MM.1S (cell line): ENCODE data around the gene ADCY4.

Experiments used
- CTCF ChIP-seq: fragments of 300-600 bp; sonication (generic); IDR thresholded peaks from 2 replicates; pipeline ENCODE4 v1.5.1; 2016; ENCODE audit warnings: antibody characterized with exemption, low read length, mixed read lengths
- EZH2 ChIP-seq: fragments of 300-600 bp; sonication (generic); optimal IDR thresholded peaks from 2 replicates; pipeline ENCODE3; 2017; ENCODE audit warnings: low read depth, mild to moderate bottlenecking, antibody characterized with exemption, low read length, mixed read lengths
- EZH2phosphoT487 ChIP-seq: fragments of 300-600 bp; sonication (generic); IDR thresholded peaks from 2 replicates; pipeline ENCODE4 v1.6.1; 2018; ENCODE audit warnings: antibody characterized with exemption, low read length

- TF ChIP-seq CTCF (no peak), EZH2phosphoT487 (no peak), EZH2 (no peak)
Observed at GRCh38 chr14:24285351-24285750, 49.5 kb downstream of the ADCY4 start.
